T-helper 1 cell treated with Interleukin-12 subunit alpha and Interleukin-12 subunit beta and Interleukin-4 antibody, amounts not matched to agents 30 μg/mL and 1 μg/mL, for 36 hours (primary cell): ENCODE data around the gene BHLHA15.

Source experiments
- H3K27ac Mint-ChIP-seq: one replicate; pipeline ENCODE4 v1.8.0; 2021; ENCODE audit warnings: mild to moderate bottlenecking, mixed read lengths
- H3K27me3 Mint-ChIP-seq: one replicate; pipeline ENCODE4 v1.8.0; 2021; ENCODE audit warnings: low read depth, mixed read lengths
- H3K36me3 Mint-ChIP-seq: one replicate; pipeline ENCODE4 v1.8.0; 2021; ENCODE audit warnings: low read depth, mixed read lengths
- H3K4me1 Mint-ChIP-seq: one replicate; pipeline ENCODE4 v1.8.0; 2021; ENCODE audit warnings: low read depth, mixed read lengths
- H3K4me3 Mint-ChIP-seq: one replicate; pipeline ENCODE4 v1.8.0; 2021; ENCODE audit warnings: mild to moderate bottlenecking, moderate library complexity, mixed read lengths
- H3K9me3 Mint-ChIP-seq: one replicate; pipeline ENCODE4 v1.8.0; 2021; ENCODE audit warnings: mixed read lengths

Gene BHLHA15

GRCh38 chr7:98234429-98235147 is 23.3 kb downstream of the BHLHA15 start:
- no peak overlapping the region for H3K4me3 Mint-ChIP-seq

GRCh38 chr7:98235901-98236300 is 24.7 kb downstream of the BHLHA15 start:
- no peak overlapping the region for H3K4me3 Mint-ChIP-seq
- no peaks in the 10 kb centered on the region for H3K27me3 Mint-ChIP-seq
- peaks cover 13% of the 10 kb centered on the region for H3K36me3 Mint-ChIP-seq
- no peaks in the 10 kb centered on the region for H3K4me1 Mint-ChIP-seq
- H3K27ac Mint-ChIP-seq: no peak overlapping the region
- no peaks in the 10 kb centered on the region for H3K9me3 Mint-ChIP-seq

More at GRCh38 chr7:98234429-98235147, 23.3 kb downstream of the BHLHA15 start:
- Mint-ChIP-seq H3K9me3 (no peaks in the 10 kb centered on the region), H3K27me3 (no peaks in the 10 kb centered on the region), H3K36me3 (peaks cover 9% of the 10 kb centered on the region), H3K27ac (no peak overlapping the region), H3K4me1 (no peaks in the 10 kb centered on the region)

DNA sequence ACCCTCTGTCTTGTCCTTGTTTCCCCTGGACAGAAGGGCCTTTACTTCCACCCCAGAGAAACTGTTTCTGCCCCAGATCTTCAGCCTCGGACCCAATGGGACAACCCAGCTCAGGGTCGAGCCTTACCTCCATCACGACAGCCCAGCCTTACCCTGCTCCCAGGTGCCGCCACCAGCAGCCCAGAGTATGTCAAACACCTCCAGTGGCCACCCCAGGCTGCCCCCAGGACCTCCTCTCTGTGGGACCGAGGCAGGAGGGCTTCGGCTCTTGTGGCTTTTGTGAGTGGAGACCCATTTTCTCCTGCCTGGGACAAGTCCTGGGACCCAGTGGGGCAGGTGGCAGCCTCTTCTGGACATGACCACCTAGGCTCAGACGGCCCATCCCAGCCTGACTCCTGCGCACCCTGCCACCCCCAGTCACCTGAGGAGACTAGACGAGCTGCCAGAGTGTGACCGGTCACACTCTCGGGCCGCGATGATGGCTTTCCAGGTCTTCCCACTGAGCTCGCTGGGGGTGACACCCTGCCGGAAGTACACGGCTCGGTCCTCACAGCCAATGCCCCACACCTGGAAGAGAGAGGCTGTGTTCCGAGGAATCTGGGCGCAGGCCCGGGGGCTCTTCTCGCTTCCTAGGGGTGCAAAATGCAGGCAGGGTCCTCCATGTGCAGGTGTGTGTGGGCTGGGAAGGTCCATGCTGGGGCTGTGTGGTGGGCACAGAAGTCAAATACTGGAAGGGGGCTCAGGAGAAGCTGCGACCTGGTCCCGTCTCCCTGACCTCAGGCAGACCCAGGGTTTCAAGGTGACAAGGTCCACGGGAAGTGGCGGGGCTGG is 25.3 kb downstream of the BHLHA15 start:
- Mint-ChIP-seq H3K36me3 (peaks cover 18% of the 10 kb centered on the region), H3K4me3 (no peak overlapping the region), H3K9me3 (no peaks in the 10 kb centered on the region), H3K27me3 (no peaks in the 10 kb centered on the region), H3K27ac (no peak overlapping the region), H3K4me1 (no peaks in the 10 kb centered on the region)

GRCh38 chr7:98238076-98238475 is 26.8 kb downstream of the BHLHA15 start:
- Mint-ChIP-seq H3K36me3 (peaks cover 18% of the 10 kb centered on the region), H3K4me3 (no peak overlapping the region), H3K27ac (no peak overlapping the region), H3K4me1 (no peaks in the 10 kb centered on the region), H3K27me3 (no peaks in the 10 kb centered on the region), H3K9me3 (no peaks in the 10 kb centered on the region)

GRCh38 chr7:98238976-98239375 is 27.7 kb downstream of the BHLHA15 start:
- Mint-ChIP-seq H3K36me3 (peaks cover 18% of the 10 kb centered on the region), H3K27me3 (no peaks in the 10 kb centered on the region), H3K4me1 (no peaks in the 10 kb centered on the region), H3K27ac (no peak overlapping the region), H3K9me3 (no peaks in the 10 kb centered on the region), H3K4me3 (no peak overlapping the region)

DNA sequence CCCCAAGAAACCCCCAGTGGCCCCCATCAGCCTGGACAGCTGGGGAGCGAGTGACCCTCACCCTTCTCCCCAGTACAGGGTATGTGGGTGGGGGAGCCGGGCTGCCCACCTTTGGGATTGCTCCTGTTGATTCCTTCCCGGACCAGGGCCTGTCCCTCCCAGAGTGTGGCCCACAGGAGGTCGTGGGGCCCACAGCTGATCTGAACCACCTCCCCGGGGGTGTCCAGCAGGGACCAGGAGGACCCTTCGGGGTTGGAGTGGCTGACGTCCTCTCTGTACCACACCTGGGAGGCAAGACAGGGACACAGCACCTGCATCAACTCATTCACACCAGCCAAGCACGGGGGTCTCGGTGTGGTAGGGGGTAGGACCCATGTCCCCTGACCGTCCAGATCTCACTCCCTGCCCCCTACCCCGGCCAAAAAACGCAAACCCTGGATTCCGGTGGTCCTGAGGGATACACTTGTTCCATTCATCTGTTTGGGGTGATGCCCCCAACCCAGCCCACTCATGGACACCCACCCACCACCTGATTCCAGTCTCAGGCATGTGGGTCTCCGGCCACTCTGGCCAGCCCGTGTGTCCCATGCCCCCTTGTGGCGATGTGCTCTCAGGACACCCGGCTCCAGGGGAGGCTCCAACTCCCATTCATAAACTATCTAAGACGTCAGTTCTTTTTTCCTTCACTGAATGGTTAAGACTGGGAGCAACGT is 29.9 kb downstream of the BHLHA15 start:
- Mint-ChIP-seq H3K27me3 (no peaks in the 10 kb centered on the region), H3K36me3 (peaks cover 19% of the 10 kb centered on the region), H3K4me1 (no peaks in the 10 kb centered on the region), H3K27ac (no peak overlapping the region), H3K9me3 (no peaks in the 10 kb centered on the region), H3K4me3 (no peak overlapping the region)

- peaks cover 17% of the 10 kb centered on the region for H3K36me3 Mint-ChIP-seq
These were observed 30.5 kb downstream of the BHLHA15 start for GRCh38 chr7:98241674-98242241.

GRCh38 chr7:98242342-98242741 is 31.1 kb downstream of the BHLHA15 start:
- H3K27me3 Mint-ChIP-seq: no peaks in the 10 kb centered on the region
- no peak overlapping the region for H3K27ac Mint-ChIP-seq
- H3K9me3 Mint-ChIP-seq: no peaks in the 10 kb centered on the region
- no peak overlapping the region for H3K4me3 Mint-ChIP-seq
- no peaks in the 10 kb centered on the region for H3K4me1 Mint-ChIP-seq
- H3K36me3 Mint-ChIP-seq: peaks cover 15% of the 10 kb centered on the region

More at GRCh38 chr7:98241674-98242241, 30.5 kb downstream of the BHLHA15 start:
- no peaks in the 10 kb centered on the region for H3K9me3 Mint-ChIP-seq
- H3K4me1 Mint-ChIP-seq: no peaks in the 10 kb centered on the region
- H3K4me3 Mint-ChIP-seq: no peak overlapping the region
- H3K27me3 Mint-ChIP-seq: no peaks in the 10 kb centered on the region
- H3K27ac Mint-ChIP-seq: no peak overlapping the region

- H3K4me3 Mint-ChIP-seq: no peak overlapping the region
- H3K4me1 Mint-ChIP-seq: peaks cover under 1% of the 10 kb centered on the region
- no peaks in the 10 kb centered on the region for H3K27me3 Mint-ChIP-seq
- H3K27ac Mint-ChIP-seq: no peak overlapping the region
- no peaks in the 10 kb centered on the region for H3K9me3 Mint-ChIP-seq
- H3K36me3 Mint-ChIP-seq: peaks cover 16% of the 10 kb centered on the region
These were observed 31.7 kb downstream of the BHLHA15 start for GRCh38 chr7:98242934-98243333.

DNA sequence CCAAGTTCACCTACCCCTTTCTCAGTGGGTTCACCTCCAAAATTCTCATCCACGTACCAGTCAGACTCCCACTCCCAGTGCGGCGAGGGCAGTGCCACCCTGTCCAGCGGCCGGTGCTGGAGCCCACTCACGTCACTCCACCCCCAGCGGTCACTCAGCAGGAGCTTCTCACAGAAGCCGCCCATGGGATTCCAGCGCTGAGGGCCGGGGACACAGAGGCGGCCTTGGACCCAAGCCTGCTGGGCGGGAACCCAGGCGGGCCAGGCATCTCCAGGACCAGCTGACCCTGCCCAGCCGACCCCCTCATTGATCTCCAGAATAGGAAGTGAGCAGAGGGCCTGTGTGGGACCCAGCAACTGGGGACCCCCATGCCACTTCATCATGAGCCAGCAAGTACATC is 33.6 kb downstream of the BHLHA15 start:
- peaks cover 21% of the 10 kb centered on the region for H3K36me3 Mint-ChIP-seq
- no peaks in the 10 kb centered on the region for H3K9me3 Mint-ChIP-seq

DNA sequence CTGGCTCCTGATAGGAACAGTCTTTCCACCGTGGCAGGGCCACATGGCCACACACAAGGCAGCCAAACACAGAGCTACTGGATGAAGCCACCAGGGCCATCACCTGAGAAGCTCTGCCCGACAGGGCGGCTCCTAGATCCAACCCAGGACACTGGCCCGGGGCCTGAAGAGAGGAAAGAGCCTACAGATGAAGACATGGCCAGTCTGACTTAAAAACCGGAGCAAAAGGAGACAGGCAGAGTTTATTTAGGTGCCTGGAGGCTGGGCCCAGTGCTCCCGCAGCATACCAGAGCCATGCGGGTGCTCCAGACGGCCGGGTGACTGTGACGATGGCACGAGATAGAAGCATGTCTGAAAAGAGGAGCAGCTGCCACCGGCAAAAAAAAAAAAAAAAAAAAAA is 36.9 kb downstream of the BHLHA15 start:
- Mint-ChIP-seq H3K27ac (peak overlapping the region; percentile 80), H3K36me3 (peaks cover 20% of the 10 kb centered on the region), H3K9me3 (no peaks in the 10 kb centered on the region), H3K4me3 (peak overlapping the region; percentile 37), H3K4me1 (peaks cover 26% of the 10 kb centered on the region), H3K27me3 (no peaks in the 10 kb centered on the region)

More for the DNA sequence above, 33.6 kb downstream of the BHLHA15 start:
- Mint-ChIP-seq H3K27ac (no peak overlapping the region), H3K4me3 (no peak overlapping the region), H3K27me3 (no peaks in the 10 kb centered on the region), H3K4me1 (peaks cover 12% of the 10 kb centered on the region)

DNA sequence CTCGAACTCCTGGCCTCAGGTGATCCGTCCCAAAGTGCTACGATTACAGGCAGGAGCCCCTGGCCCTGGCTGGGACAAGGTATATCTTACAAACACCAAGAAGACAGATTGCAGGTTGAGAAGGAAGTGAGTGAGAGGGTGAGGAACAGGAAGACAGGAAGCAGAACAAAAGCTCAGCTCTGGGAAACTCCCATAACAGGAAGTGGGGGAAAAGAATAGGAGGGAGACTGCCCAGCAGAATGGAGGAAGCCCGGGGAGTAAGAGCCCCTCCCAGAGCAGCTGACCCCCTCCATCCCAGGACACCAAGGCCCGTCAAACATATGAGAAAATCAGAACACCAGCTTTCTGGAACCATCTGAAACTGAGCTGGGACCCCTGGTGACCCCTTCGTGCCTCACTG is 37.9 kb downstream of the BHLHA15 start:
- Mint-ChIP-seq H3K36me3 (peaks cover 22% of the 10 kb centered on the region), H3K9me3 (no peaks in the 10 kb centered on the region), H3K27me3 (no peaks in the 10 kb centered on the region), H3K27ac (peak overlapping the region; percentile 99), H3K4me1 (peaks cover 29% of the 10 kb centered on the region), H3K4me3 (peak overlapping the region; percentile 94)

GRCh38 chr7:98250789-98251188 is 39.5 kb downstream of the BHLHA15 start:
- Mint-ChIP-seq H3K4me1 (peaks cover 39% of the 10 kb centered on the region), H3K27me3 (no peaks in the 10 kb centered on the region)

GRCh38 chr7:98251231-98251600 is 40.0 kb downstream of the BHLHA15 start:
- H3K27ac Mint-ChIP-seq: peak overlapping the region; percentile 99
- no peaks in the 10 kb centered on the region for H3K27me3 Mint-ChIP-seq
- peaks cover 20% of the 10 kb centered on the region for H3K36me3 Mint-ChIP-seq
- H3K4me3 Mint-ChIP-seq: peak overlapping the region; percentile 94
- H3K4me1 Mint-ChIP-seq: peaks cover 42% of the 10 kb centered on the region
- no peaks in the 10 kb centered on the region for H3K9me3 Mint-ChIP-seq

More at GRCh38 chr7:98250789-98251188, 39.5 kb downstream of the BHLHA15 start:
- Mint-ChIP-seq H3K36me3 (peaks cover 20% of the 10 kb centered on the region), H3K27ac (peak overlapping the region; percentile 99), H3K9me3 (no peaks in the 10 kb centered on the region), H3K4me3 (peak overlapping the region; percentile 94)
